ENCODE results near the gene EDAR. TPM values are rescaled to one million over a fixed set of nuclear protein-coding genes. Genes with fewer than 3 reads are reported as not detected.

EDAR gene
- total RNA-seq, 1 donor from 2014 or later, result 2.5 TPM

DNA sequence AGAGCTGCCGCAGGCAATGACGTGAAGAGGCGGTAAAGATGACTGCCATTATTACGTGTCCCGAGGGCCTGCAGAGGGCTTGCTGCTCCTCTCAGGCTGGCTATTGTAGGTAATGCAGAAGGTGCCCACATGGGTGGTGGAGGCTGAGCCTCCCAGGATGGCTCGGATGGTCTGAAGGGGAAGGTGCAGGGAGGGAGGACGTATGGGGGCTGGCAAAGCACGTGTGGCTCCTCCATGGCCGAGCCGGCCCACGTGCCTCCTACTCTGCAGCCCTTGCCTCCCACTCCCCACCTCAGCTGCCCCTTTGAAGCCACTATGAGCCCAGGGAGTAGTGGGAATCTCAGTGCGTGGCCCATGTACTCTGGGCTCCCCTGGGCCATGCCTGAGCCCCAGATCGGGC lies 48.9 kb downstream of the EDAR start:
- DNase-seq, result no peak

DNA sequence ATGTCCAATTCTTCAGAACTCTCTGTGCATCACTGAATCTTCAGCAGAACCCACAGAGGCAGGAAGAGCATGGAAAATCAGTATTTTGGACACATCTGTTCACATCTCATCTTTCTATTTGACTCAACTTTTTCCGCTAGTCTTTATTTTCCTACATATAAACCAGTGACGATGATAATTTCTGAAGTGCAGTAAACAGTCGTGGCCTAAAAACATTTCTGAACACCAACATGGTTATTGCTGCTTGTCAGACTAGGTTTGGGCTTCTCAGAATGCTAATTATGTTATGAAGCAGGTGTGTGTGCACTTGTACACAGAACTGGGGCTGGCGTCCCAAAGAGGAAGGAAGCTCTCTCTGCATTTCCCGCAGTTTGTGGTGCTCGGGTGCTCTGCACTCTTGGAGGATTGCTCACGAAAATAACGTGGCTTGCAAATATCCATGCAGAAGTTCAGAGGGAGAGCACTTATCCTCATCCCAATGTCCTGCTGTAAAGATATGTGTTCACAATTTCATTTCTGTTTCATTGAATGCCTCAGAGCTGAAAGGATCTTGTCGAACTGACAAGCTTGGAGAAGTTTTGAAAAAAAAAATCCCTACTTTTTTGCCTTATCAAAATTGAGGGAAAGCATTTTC lies 50.8 kb downstream of the EDAR start:
- DNase-seq, result no peak

DNA sequence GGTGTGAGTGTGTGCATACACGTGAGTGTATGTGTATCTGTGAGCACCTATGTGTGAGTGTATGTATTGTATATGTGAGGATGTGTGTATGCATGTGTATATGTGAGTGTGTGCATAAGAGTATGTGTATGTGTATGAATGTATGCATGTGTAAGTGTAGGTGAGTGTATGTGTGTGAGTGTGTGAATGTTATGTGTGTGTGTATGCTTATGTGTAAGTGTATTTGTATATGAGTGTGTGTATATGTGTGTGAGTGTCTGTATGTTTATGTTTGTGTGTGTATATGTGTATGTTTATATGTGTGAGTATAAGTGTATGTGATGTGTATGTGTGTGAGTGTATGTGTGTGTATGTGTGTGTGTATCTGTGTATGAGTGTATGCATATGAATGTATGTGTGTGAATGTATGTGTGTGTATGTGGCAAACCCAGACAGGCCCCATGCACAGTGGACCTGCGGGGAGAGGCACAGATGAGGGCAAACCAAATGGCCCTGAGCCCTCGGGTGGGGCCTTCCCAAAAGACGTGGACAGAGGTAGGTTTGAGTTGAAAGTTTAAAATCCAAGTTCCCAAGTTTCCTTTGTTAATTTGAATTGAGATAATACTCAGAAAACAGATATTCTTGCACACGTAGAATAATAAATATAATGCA lies 51.5 kb downstream of the EDAR start:
- no peak for DNase-seq

DNA sequence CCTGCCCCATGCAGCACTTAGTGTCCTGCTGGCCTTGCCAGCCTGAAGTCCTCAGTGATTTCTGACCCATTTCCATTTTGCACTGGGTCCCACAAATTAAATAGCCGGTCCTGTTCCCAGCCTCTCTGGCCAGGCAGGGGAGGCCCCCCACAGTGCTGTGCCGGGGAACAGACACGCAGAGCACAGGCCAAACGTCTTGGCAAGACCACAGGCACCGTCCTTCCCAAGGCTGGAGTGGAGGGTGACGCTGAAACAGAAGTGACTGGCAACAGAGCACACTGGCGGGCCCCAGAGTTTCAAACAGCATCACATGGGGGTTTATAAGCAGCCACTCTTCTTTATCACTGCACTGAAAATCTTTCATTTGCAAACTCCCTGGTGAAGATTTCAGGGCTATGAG lies 52.2 kb downstream of the EDAR start:
- DNase-seq, result no peak

DNA sequence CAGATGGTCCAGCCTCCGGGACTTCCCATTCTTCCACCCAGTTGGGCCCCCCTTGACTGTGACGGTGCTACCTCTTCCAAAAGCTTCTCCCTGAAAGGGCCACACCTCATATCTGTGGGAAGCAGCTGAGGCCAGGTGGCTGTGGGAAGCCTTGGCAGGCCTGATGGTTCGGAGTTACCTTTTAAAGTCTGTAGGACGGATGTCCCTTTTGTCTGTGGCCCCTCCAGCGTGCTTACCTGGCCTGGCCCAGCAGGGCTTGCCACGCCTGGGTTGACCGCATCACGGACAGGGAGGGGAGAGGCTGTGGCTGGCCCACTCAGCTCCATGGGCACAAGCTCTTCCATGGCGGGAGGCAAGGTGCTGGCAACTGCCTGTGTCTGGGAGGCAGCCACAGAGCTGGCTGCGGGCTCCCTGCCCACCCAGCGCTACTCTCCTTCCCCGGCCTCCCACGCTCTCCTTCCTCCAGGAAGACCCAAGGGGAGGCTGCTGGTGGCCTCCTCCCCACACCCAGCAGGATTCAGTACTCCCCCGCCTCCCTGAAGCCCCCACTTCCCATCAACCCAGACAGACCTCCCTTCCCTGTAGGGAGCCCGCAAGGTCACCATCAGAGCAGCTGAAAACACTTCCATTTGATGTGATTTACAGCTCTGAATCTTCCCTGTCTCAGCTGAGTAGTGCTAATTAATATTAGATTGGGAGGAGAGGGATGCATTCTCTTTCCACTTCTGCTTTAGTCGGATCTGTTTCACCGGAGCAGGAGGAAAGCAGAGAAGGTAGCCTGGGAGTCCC lies 52.8 kb downstream of the EDAR start:
- DNase-seq, result no peak

DNA sequence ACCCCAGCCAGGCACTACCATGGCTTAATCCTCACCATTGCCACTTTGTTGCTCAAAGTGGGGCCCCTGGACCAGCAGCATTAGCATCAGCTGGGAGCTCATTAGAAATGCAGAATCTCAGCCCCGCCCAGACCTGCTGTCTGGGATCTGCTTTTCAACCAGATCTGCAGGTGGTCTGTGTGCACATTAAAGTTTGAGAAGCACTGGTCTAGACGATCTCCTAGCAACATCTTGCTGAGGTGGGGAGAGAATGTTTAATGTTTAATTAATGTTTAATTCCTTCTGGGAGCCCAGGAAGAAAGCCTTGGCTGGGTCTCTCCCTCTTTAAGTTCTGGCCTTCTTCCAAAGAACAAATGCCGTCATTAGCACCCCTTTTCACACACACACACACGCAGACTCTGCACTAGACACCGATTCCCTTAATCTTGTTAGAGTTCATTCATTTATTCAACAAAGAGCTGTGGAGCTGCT lies 53.7 kb downstream of the EDAR start:
- DNase-seq, result no peak

DNA sequence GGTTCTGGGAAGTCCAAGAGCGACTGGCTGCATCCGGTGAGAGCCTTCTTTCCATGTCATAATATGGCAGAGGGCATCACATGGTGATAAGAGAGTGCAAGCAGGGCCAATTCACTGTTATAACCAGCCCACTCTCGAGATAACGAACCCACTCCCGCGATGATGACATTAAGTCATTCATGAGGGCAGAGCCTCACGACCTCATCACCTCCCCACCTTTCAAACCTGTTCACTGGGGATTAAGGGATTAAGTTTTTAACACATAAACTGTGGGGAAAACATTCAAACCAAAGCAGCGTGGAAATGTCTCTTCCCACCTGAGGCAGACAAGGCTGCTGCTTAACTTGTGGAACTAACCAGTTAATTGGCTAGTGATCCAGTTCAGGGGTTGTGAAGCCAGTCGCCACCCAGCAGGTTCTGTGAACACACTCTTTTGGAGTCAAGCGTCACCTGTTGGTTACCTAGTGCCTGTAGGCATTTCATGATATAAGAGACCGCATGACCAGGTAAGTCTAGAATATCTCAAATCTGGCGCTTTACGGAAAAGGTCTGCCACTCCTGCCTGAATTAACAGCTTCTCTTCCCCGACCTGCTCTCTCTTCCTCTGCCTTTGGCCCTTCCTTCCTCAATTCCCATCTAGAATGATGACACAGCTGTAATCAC lies 54.3 kb downstream of the EDAR start:
- DNase-seq, result no peak

DNA sequence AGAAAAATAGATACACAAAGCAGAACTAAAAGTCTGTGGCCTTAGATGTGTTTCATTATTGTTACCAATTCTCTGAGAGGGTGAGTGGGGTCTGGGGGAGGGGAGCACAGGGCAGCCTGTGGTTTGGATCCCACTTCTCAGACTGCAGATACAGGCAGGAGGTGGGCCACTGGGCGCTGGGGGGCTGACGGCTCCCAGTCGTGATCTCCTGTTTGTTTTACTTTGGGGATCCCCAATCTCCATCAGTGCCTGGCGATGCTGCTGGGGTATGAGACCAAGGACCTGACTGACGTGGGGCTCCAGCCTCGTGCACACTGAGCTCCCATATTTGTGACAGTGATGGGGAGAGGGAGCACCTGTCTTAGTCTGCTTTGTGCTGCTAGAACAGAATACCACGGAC lies 54.9 kb downstream of the EDAR start:
- no peak for DNase-seq

DNA sequence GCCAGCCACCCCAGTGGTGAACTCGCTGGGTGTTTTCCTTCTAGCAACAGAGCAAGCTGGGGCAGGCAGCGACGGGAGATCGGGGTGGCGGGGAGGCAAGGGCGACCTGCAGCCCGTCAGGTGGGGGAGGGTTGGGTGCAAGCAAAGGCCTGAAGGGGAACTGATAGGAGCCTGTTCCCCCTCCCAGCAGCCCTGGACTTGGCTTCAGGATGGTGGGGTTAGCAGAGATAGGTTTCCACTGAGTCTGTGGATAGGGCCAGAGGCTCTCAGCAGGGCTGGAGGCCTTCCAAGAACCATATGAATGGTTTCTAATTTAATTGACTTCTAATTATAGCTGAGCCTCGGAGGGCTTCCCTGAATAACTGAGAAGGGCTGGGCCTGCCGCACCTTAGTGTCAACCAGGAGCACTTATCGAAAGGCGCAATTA lies 55.3 kb downstream of the EDAR start:
- no peak for DNase-seq

DNA sequence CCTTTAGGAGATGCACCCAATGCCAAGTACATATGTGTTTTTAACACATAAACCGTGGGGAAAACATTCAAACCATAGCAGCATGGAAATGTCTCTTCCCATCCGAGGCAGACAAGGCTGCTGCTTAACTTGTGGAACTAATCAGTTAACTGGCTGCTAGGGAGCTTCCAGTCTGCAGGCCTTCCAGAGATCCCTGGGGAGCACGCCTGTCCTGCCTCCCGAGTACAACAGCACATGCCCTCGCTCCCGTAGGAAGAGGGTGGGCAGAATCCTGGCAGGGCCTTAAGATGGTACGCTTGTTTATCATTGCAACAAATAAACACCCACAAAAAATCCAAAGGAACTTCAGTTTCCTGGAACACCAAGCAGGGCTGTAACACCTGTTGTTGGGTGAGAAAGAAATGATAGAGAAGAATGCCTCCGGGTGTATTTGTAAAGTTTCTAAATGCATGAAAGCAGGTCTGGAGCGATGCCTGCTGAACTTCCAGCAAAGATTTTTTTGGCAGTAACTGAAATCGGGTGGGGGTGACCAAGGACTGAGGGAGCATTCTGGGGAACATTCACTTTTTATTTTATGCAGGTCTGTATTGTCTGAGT lies 56.2 kb downstream of the EDAR start:
- DNase-seq, result no peak

DNA sequence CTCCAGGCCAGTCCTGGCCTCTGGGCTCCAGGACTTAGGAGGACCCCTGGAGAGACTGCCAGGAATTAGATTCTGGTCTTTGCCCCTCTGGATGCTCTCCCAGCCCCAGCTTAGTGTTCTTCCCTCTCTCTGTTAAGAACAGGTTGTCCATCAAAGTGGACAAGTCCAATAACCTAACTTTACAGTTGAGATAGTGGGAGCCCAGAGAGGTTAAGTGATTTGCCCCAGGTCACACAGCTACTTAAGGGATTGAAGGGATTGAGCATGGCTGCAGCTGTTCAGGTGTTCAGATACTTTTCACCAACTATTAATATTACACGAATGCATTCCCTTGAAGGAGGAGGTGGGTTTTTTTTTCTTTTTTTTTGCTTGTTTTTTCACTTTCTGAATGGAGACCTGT lies 57.6 kb downstream of the EDAR start:
- no peak for DNase-seq

DNA sequence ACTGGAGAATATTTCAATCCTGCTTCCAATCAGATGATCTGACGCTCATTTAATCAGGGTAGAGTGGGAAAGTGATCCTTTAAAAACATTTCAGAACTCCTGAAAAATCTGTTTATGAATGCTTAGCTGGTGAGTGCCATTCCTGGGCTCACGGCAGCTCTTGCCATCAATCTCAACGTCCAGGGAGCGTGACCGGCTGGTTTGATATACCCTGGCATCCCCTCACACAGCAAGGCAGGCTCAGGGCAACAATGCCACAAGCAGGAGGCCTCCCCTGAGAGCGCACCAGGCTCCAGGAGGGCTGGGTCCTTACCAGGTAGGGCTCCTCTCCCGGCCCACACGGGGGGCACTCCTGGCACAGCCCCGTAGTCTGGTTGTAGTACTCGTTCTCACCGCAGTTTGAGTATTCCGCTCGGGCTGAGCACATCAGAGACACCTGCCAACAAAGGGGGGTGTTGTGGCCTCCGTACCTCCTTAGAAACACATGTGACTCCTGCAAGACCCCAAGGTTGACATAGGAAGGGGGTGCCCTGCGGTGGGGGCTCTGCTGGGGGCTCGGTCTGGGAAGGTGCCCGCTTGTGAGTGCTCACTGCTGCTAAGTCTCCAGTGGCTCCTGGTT lies 59.1 kb downstream of the EDAR start:
- DNase-seq, result no peak

DNA sequence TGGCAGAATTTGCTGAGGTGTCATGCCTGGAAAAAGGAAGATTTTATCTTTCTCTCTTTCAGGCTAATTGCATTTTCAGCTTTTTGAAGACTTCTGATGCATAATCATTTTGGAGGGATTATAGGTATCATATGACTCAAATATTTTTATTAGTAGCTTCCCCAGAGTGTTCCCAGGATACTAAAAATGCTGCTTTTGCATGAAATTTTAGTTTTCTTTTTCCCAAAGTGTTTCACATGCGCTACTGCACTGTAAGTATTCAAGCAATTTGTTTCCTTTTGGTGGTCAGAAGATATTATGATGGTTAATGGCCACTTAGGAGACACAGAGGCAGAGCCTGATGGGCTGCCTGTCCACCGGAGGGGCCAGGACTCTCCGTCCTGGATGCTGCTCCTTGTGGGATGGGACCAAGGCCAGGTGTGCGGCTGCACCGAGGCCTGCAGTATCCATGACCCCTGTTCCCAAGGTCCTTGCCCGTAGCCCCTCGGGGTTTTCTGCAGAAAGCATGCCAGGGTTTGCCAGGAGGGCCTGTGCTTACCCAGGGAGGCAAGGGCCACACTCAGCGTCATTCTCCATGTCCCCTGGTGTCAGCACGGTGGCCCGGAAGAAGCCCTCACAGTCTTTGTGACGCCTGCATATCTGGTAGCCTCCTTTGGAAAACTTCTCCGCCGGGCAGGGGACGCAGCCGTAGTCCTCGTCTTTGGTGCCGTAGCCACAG lies 60.2 kb downstream of the EDAR start:
- no peak for DNase-seq

DNA sequence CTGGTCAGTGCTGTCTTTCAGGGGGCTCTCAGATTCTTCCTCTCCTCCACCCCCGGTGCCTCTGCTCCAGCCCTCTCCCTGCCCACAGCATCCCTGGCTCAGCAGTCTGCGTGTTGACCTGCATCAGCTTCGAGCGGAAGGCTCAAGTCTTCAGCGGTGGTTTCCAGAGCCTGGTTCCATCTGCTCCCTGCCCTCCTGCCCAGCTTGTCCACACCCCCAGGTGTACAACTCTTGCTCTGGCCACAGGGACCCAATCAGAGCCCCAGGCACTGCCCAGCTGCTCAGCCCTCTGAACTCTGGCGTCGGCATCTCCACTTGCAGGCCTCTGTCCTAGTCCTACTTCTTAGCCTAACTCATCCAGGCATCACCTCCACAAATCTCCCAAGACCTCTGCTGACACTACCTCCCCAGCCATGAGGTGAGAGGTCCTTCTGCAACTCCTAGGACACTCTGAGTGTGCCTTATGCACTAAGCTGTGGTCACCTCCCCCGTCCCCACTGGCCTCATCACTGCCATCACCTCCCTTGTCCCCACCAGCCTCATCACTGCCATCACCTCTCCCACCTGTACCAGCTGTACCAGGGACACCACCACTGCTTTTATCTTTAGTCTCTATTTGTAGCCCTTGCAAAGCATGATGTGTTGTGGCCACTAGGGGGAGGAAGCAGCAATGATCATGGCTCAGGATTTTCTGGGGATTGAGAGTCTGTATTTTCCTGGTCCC lies 60.9 kb downstream of the EDAR start:
- peak; percentile 23 for DNase-seq

DNA sequence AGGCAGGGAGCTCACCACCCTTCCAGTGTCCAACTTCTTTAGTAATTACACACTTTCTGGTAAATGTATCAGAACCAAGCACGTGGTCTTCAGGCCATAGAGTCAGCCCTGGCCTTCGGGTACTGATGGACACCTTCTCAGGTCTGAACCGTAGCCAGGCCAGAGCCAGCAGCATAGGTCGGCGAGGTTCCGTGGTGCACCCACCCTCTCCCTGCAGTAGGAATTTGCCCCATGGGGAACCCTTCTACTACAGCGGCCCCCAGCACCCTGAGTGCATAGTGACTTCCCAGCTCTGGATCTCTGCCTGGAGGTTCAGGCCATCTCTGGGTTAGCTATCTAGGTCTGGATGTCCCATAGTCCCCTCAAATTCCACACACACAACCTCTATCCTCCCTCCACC lies 61.6 kb downstream of the EDAR start:
- no peak for DNase-seq

DNA sequence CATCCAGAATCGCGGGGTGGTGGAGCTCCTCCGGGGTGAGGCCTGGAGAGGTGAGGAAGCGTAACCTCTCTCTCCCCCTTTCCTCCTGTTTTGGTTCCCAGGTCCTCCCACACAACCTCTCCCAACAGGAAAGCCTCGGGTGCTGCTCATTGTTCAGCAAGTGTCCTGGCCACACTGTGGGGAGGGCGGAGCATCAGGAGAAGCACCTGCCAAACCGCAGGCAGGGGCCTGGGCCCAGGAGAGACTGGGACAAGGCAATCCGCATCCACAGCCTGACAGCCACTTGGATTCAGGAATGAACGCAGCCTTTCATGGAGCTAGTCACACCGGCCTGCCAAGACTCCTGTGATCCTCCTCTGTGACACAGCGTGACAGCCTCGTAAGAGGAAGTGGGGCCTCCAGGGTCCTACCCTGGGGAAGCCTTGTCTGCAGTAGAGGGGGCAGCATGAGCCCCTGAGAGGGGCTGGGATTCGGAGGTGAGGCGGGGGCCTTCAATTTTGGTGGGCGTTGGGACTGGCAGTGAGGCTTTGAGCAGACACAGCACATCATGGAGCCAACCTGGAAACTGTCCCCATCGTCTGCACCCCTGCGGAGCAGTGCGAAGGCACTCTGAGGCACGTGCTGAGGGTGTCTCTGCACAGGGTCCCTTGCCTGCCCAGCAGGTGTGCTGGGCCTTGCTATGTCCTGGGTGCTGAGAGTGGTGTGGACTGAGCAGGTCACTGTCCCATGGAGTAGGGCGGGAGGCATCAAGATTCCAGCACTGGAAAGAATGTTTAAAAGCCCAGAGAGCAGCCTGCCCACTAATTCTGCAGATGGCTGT lies 62.2 kb downstream of the EDAR start:
- no peak for DNase-seq

DNA sequence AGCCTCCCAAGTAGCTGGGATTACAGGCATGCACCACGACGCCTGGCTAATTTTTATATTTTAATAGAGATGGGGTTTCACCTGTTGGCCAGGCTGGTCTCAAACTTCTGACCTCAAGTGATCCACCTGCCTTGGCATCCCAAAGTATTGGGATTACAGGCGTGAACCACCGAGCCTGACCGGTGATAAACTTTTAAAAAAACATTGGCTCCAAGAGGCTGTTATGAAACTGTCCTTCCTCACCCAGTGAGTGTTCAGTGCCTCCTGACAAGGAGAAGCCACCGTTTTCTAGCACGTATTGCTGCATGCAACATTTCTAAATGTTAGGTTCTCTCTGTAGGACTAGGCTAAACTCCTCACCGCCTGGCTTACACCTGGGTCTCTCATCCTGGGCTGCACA lies 63.3 kb downstream of the EDAR start:
- DNase-seq, result no peak

DNA sequence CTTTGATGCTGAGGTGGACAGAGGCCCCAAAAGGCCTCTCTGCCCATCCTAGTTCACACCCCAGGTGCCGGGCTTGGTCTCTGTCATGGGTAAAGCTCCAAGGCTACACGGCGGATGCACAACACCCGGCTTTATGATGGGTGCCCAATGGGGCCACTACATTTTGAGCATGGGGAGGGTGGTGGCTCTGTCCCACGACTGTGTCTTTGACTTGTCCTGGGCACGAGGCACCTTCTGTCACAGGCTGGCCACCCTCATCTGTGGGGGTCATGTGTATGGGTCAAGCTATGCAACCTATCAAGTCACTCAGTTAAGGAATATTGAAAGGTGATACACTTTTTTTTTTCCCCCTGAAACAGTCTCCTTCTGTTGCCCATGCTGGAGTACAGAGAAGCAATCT lies 63.7 kb downstream of the EDAR start:
- DNase-seq, result no peak

DNA sequence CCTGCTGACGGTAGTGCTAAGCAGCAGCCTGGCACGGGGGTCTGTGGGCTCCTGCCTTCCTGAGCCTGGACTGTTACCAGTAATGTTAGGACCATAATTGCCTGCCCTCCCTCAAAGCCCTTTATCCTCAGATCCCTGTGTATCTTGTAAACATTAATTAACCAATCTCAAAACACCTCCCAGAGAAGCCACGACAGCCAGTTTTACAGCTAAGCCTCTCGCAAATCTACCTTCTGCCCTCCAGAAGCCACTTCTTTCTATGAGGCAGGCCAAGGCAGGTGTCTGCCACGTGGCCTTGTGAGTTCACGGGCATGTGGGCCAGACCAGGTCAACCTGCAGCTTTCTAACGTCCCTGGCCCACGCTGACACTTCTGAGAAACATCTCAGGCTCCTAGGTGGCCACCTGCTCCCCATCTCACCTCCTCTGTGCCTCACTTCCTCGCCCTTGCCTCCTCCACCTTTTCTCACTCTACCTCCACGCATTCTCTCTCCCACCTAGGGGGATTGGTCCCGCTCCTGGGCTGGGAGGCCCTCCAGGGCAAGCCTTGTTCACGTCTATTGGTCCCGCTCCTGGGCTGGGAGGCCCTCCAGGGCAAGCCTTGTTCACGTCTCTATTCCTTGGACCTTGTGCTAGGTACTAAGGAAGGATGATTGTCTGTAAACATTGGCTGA lies 64.3 kb downstream of the EDAR start:
- DNase-seq, result no peak
